ENCODE measurements around the gene DDX42. TPM values are rescaled to one million over a fixed set of nuclear protein-coding genes. Genes with fewer than 3 reads are reported as not detected.

Gene DDX42
- total RNA-seq, result 73.5 TPM

- peak; percentile 61 for DNase-seq
These were observed at the start of gene DDX42 for GRCh38 chr17:63774141-63774968. TSS of gene DDX42 (plus strand) at chr17:63774170. CDS start at chr17:63787050, 12,880 bp downstream.

- DNase-seq, result no peak
These were observed 38.3 kb upstream of the DDX42 start for GRCh38 chr17:63735691-63736090.

DNA sequence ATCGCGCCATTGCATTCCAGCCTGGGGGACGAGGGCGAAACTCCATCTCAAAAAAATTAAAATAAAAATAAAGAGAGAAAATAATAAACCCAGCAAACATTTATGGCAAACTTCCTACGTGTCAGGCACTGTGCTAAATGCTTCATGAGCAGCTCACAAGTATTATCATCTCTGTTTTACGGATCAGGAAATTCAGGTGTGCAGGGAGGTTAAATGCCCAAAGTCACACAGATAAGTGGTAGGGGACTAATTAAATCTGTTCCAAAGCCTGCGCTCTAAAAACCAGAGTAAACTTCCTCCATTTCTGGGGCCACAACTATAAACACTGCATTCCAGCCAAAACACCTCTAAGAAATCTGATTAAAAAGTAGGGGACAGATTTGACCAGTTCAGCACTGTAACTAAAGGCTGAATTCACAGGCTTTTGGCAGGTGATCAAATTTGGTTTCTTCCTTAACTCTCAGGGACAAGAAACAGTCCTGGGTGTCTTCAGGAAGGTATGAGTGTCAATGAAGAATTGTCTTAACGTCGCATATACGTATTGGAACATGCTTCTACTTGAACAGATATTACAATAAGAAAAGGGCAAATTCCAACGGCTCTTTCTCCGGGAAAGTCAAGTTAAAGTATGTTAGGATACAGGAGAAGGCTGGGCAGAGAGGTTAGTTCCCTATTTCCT, 33.4 kb upstream of the DDX42 start:
- no peak for DNase-seq

GRCh38 chr17:63741143-63741407, 32.9 kb upstream of the DDX42 start:
- DNase-seq, result peak; percentile 45

- DNase-seq, result peak; percentile 96
These were observed 32.4 kb upstream of the DDX42 start, which contains the start of gene STRADA for GRCh38 chr17:63741408-63742173. TSS of gene STRADA (minus strand) at chr17:63741799. CDS start at chr17:63728369, 13,430 bp downstream.

GRCh38 chr17:63751806-63752205, 22.2 kb upstream of the DDX42 start:
- no peak for DNase-seq

GRCh38 chr17:63752707-63753106, 21.3 kb upstream of the DDX42 start:
- no peak for DNase-seq

- no peak for DNase-seq
These were observed 20.8 kb upstream of the DDX42 start for GRCh38 chr17:63753215-63753614.

DNA sequence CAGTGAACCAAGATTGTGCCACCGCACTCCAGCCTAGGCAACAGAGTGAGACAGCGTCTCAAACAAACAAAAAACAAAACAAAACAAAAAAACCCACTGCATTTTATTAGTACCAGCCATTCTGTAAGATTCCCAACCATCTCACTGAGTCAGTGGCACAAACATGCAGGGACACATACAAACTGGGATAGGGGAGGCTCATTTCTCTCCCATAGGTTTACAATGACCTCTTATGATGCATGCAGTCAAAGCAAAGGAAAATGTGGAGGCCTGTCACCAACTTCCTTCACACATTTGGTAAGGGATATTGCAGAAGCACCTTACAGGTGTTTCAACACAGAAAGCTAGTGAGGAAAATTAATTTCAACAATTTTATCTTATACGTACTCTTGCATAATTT, 19.9 kb upstream of the DDX42 start:
- DNase-seq, result no peak

DNA sequence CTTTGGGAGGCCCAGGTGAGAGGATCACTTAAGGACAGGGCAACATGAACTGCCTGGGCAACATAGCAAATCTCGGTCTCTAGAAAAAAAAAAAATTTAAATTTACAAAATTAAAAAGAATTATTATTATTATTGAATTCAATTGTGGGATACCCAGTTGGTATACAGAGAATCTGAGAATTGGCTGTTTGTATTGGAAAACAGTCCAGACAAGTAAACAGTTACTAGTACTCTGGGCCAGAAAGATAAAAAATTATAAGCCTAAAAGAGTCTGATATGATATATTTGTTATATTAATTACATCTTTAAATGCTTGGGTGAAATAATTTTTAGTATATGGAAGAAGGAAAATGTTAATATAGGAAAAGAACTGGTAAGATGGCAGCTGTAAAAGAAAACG, 15.5 kb upstream of the DDX42 start:
- no peak for DNase-seq

DNA sequence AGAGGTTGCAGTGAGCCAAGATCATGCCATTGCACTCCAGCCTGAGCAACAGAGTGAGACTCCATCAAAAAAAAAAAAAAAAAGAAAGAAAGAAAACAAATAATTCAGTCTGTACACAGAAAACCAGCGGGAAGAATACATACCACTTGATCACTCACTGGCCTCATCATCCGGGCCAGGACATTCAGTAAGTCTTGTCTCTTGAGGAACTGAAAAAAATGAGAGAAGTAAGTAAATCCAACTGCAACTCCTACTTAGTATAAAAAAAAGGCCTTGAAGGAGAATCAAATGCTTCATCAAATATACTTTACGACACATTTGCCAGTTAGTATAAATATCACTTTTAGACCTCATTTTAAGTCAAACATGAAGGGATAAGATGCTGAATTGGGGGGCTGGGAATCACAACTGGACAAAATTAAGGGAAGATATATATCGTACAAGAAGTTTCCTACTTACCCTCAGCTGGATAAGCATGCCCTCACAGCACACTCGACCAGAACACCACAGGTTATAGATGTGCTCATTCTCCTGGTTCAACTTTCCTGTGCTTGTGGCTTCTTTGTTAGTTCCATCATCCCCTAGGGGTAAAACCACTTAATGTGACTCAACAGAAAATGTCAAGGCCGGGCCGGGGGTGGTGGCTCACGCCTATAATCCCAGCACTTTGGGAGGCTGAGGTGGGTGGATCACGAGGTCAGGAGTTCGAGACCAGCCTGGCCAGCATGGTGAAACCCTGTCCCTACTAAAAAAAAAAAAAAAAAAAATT, 13.0 kb upstream of the DDX42 start:
- DNase-seq, result no peak

DNA sequence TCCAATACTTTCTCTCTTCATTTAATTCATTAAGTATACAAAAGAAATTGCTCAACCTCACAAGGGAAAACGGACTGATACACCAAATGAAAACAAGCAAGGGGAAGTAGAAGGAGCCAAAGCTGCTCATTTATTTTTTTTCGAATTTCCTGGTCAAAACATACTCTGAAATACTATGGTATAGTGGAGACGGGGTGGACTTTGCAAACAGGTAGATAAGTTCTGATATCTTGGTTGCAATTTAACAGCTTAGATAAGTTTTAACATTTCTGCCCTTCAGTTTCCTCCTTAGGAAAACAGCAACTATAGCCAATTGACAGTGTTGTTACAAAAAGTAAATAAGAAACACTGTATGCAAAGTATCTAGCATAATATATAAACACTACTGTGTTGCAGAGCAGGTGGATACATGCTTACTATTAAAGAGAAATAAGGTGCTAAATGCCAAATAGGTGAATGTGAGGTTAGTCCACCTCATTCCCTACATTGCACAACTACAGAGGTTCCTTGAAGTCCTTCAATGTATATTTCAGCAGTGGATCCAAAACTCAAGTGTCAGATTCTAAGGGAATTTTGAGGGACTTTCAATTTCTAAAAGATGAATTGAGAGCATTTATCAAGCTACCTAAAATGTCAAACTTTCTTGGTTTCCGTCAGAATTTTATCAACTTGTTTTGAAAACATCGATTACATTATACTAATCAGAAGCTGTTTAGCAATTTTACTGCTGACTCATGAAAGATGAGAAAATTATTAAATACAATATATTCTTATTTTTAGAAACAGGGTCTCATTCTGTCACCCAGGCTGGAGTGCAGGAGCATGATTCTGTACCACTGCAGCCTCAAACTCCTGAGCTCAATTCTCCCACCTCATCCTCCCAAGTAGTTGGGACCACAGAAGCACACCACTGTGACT, 11.6 kb upstream of the DDX42 start:
- DNase-seq, result no peak

DNA sequence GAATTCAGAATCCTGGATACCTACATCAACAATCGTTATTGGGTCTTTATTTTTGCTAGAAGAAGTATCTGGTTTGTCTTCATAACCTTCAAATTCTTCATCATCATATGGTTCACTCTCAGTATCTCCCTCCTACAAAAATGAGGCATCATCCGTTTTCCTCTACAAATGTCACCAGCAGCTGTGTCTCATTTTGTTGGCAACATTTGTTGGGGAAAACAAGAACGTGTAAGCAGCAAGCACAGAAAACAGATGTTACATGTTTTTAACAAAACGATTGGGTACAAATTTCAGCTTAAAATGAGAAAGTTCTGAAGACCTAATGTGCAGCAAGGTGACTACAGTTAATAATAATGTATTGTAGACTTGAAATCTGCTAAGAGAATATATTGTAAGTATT, 9.3 kb upstream of the DDX42 start:
- no peak for DNase-seq

GRCh38 chr17:63766754-63767153, 7.2 kb upstream of the DDX42 start:
- no peak for DNase-seq

- DNase-seq, result no peak
These were observed 5.5 kb upstream of the DDX42 start for GRCh38 chr17:63768433-63768832.

DNA sequence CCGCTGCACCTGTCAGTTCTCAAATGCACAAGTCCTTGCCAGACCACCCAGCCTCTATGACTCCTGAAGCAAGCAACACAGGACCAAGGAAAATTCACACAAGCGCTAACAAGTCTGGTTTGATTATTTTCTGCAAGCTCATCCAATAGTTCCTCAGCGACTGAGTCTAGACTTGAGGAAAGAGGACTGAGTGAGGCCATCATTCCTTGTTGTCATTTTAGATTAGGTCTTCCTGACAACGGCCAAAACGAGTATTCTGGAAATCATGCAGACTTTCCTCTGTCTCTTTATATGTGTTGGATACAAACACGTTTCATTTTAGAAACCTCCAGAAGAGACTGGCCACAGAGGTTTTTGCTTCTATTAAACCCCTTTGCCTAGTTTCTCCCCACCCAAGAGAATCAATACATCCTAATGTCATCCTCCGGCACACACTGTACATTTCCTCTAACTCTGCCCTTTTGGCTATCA, 1.1 kb upstream of the DDX42 start:
- no peak for DNase-seq

- peak; percentile 99 for DNase-seq
These were observed 464 bp upstream of the DDX42 start, which contains the start of gene CCDC47 for GRCh38 chr17:63773272-63774140. TSS of gene CCDC47 (minus strand) at chr17:63773597. CDS start at chr17:63766175, 7,422 bp downstream.

DNA sequence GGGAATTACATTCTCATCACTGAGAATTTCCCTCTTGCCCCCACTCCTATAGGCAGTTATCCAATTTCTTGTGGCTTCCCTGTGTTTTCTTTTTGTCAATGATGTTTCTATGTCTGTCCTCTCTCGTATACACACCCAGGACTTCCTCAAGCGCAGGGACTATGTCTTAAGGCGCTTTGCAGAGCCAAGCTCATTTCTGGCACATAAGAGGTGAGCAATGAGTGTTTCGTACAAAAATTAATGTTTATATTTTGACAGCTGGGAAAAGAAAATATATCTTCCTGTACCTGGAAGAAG, 947 bp downstream of the DDX42 start:
- DNase-seq, result no peak

DNA sequence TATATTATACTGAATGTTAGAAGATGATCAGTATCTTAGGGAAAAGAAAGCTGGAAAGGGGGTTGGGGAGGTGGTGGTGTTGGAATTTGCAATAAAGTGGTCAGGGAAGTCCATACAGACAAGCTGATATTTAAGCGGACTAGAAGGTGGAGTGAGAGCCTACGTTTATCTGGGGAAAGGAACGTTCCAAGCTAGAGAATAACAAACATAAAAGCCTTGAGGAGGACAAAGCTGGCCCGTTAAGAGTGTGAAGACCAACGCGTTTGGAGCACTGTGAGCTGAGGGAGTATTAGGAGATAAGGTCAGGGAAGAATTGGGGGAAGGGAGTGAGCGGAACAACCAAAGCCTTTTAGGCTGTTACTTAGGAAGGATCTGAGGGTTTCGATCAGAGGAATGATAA, 1.4 kb downstream of the DDX42 start:
- DNase-seq, result no peak

DNA sequence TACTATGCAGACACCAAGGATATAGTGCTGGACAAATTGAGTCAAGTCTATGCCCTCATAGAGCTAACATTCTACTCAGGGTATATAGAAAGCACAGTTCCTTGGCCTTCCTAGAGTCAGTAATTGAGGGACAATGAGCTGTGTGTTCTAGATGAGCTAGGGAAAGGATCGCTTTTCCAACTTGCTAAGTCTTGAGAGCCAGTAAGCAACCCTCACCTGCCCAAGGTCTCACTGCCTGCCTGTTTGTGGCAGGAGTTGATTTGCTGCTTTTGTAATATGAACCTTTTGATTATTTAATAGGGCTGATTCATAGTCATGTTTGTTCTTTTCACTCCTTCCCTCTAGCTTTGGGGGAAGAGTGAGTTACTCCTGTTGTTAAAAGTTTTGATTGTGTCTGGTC, 6.5 kb downstream of the DDX42 start:
- DNase-seq, result no peak

Data from occipital lobe (tissue), 2 donors.